ENCODE results near the gene PHLPP1.

GRCh38 chr18:63005306-63005705 is 290.0 kb downstream of the PHLPP1 start:
- TF ChIP-seq POLR2A (IDR thresholded peaks at IDR 0.05): no peak
- TF ChIP-seq CTCF (IDR thresholded peaks at IDR 0.05): no peak
- no peak for TF ChIP-seq EP300 (IDR thresholded peaks at IDR 0.05)
- no peak for TF ChIP-seq POLR2AphosphoS5 (IDR thresholded peaks at IDR 0.05)

Measured in stomach (tissue), 4 donors.